Keratinocyte (primary cell): ENCODE data around the gene RAD51AP2.

Source experiments
- EZH2 ChIP-seq: IDR thresholded peaks from one replicate; pipeline ENCODE4 v1.6.1; 2012; ENCODE audit warnings: inconsistent platforms, mild to moderate bottlenecking, low read length, moderate library complexity
- TF ChIP-seq, protein P1 (sequence below), 3 experiments: IDR thresholded peaks in 1 of 3; conservative IDR thresholded peaks in 1 of 3; optimal IDR thresholded peaks in 1 of 3; 2 replicates in 2 of 3; 3 replicates in 1 of 3; pipeline versions ENCODE3 to v1.5.1; 2011; ENCODE audit warnings: low read length in 3 of 3, mild to moderate bottlenecking in 3 of 3, moderate library complexity in 2 of 3, control low read depth in 1 of 3, inconsistent platforms in 1 of 3; ENCODE audit not compliant: insufficient read depth in 2 of 3; ENCODE audit errors: extremely low read depth in 1 of 3

- TF ChIP-seq, protein P1, sequence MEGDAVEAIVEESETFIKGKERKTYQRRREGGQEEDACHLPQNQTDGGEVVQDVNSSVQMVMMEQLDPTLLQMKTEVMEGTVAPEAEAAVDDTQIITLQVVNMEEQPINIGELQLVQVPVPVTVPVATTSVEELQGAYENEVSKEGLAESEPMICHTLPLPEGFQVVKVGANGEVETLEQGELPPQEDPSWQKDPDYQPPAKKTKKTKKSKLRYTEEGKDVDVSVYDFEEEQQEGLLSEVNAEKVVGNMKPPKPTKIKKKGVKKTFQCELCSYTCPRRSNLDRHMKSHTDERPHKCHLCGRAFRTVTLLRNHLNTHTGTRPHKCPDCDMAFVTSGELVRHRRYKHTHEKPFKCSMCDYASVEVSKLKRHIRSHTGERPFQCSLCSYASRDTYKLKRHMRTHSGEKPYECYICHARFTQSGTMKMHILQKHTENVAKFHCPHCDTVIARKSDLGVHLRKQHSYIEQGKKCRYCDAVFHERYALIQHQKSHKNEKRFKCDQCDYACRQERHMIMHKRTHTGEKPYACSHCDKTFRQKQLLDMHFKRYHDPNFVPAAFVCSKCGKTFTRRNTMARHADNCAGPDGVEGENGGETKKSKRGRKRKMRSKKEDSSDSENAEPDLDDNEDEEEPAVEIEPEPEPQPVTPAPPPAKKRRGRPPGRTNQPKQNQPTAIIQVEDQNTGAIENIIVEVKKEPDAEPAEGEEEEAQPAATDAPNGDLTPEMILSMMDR (optimal IDR thresholded peaks at IDR 0.05 in 1 of 3, IDR thresholded peaks at IDR 0.05 in 1 of 3, conservative IDR thresholded peaks at IDR 0.05 in 1 of 3; ENCODE audit: extremely low read depth in 1 of 3, insufficient read depth in 2 of 3, low read length in 3 of 3), result no peak
- no peak for TF ChIP-seq EZH2
Measured at GRCh38 chr2:17520761-17521160, 2.5 kb upstream of the RAD51AP2 start.
